GM19035 (cell line): ENCODE data around the gene BNIP2.
A peak's percentile ranks its signal among the peaks of the same experiment; 100 is the strongest.
"Not testable (repeated sequence)": the region's sequence is repeated elsewhere in the genome, so short reads cannot be mapped to it uniquely, and the experiment has no call there.

Experiments used
- ATAC-seq: cut with Tn5 transposase; IDR thresholded peaks from one replicate; pipeline ENCODE4 v1.9.1; 2021; ENCODE audit not compliant: unreplicated experiment

Gene BNIP2

DNA sequence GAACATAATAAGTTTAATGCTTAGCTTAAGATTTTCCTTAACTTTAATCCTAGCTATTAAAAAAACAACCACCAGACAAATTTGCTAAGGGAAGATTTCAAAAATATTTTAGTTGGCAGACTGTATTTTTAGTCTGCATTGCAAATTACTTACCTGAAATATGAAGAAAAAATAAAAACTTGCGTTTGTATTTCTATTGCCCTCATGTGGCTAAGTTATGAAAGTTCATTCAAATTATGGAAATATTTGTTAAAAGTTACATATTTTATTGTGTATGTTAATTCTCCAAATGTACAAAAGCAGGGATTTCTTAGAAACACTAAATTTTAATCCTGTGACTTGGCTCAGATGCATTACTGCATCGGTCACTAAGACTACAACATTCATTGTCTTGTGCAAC lies 46.8 kb downstream of the BNIP2 start:
- no peak for ATAC-seq

DNA sequence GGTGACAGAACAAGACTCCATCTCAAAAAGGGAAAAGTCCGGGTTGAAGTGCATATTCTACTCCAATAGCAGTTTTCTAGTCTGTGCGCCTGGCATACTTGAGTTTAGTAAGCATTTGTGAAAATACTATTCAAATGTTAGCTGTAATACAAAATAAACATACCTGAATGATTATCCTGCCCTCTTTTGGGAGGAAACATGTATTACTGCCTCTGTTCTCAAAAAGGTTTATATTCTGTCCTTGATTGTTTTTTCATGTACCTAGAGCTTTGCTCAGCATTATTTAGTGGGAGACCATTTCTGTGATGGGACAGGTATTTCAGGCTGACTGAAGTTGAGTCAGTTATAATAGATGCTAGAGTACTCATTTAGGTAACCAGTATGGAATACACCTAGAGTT lies 51.6 kb downstream of the BNIP2 start:
- ATAC-seq: not testable (repeated sequence)

DNA sequence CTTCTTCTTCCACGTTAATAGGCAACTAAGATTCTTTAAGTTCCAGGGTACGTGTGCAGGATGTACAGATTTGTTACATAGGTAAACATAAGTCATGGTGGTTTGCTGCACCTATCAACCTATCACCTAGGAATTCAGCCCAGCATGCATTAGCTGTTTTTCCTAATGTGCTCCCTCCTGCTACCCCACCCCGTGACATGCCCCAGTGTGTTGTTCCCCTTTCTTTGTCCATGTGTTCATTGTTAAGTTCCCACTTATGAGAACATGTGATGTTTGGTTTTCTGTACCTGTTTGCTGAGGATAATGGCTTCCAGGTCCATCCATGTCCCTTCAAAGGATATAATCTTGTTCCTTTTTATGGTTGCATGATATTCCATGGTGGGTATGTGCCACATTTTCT lies 52.9 kb downstream of the BNIP2 start:
- ATAC-seq: no peak

DNA sequence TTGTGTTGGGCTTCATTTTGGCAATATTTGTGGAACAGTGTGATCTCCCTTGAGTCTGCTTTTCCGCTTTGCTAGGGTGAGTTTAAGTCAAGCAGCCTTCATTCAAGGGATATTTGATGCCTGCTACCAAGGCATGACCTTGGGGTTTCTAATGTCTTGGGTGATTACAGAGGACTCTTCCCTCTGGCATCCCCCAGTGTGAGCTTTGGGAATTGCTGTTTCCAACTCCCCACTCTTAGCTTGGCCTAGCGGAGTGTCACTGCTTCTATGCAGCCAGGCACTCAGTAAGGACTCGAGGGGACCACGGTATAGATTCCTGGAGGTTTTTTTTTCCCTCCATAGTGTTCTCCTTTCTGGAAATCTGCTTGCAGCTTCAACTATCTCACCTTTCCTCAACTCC lies 56.4 kb downstream of the BNIP2 start:
- ATAC-seq: no peak

DNA sequence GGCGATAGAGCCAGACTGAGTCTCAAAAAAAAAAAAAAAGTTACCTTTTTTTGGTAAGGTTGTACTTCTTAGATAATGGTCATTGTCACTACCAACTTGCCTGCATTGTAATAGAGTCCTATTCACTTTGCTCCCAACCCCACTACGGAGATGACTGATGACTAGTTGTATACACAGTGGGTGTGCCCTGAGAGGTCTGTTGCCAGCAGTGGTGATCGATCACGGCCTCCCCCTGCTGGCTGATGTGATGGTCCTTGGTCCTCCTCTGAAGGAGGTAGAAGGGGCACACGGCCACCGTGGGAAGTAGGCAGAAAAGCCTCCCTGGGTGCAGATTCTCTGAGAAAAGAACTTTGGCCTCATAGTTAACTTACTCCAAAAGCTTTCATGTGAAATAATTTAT lies 66.8 kb downstream of the BNIP2 start:
- peak; percentile 64 for ATAC-seq

DNA sequence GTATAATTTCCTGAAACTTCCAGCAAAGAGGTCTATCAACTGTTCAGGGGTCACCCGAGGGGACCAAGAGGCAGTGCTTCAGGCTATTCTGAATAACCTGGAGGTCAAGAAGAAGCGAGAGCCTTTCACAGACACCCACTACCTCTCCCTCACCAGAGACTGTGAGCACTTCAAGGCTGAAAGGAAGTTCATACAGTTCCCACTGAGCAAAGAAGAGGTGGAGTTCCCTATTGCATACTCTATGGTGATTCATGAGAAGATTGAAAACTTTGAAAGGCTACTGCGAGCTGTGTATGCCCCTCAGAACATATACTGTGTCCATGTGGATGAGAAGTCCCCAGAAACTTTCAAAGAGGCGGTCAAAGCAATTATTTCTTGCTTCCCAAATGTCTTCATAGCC lies 70.7 kb downstream of the BNIP2 start:
- no peak for ATAC-seq

- no peak for ATAC-seq
Observed at GRCh38 chr15:59616379-59616778, 72.7 kb downstream of the BNIP2 start.

DNA sequence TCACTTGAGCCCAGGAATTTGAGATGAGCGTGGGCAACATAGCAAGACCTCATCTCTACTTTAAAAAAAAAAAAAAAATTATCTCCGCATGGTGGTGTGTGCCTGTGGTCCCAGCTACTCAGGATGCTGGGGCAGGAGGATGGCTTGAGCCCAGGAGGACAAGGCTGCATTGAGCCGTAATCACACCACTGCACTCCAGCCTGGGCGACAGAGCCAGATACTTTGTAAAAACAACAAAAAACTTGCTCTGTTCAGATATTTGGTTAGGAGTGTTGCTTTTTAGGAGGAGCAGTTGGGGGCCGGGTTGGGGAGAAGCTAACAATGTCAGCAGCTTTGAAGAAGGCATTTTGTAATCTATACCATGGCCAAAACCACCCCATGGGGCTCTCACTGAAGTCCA lies 73.5 kb downstream of the BNIP2 start:
- ATAC-seq: no peak

GRCh38 chr15:59614153-59614552 lies 75.0 kb downstream of the BNIP2 start:
- no peak for ATAC-seq

- ATAC-seq: no peak
Observed at GRCh38 chr15:59611276-59612260, 77.6 kb downstream of the BNIP2 start, which contains the start of gene GCNT3. TSS of gene GCNT3 (plus strand) at chr15:59611783. CDS start at chr15:59618239, 6,456 bp downstream.

- ATAC-seq: no peak
Observed at GRCh38 chr15:59609730-59610712, 79.1 kb downstream of the BNIP2 start.
